Upper lobe of left lung (tissue), 4 donors: ENCODE results near the gene BLACAT1.

Source experiments
- POLR2A ChIP-seq, 4 donors: fragments of 450-650 bp; IDR thresholded peaks; one replicate each; pipeline ENCODE4 v1.5.1; 2016 to 2017; ENCODE audit warnings: antibody characterized with exemption in 4 of 4, mild to moderate bottlenecking in 2 of 4
- POLR2AphosphoS5 ChIP-seq, 2 donors: sonication (generic); formaldehyde crosslinking; IDR thresholded peaks; one replicate each; pipeline ENCODE4 v1.5.1; 2017; ENCODE audit warnings: antibody characterized with exemption in 2 of 2
- TF ChIP-seq, protein P1 (sequence below), 6 experiments: fragments of 450-650 bp in 4 of 6; fragments of 200-600 bp in 2 of 6; sonication (generic) in 2 of 6; IDR thresholded peaks; one replicate each; pipeline ENCODE4 v1.5.1; 2016 to 2019; ENCODE audit warnings: antibody characterized with exemption in 6 of 6

DNA sequence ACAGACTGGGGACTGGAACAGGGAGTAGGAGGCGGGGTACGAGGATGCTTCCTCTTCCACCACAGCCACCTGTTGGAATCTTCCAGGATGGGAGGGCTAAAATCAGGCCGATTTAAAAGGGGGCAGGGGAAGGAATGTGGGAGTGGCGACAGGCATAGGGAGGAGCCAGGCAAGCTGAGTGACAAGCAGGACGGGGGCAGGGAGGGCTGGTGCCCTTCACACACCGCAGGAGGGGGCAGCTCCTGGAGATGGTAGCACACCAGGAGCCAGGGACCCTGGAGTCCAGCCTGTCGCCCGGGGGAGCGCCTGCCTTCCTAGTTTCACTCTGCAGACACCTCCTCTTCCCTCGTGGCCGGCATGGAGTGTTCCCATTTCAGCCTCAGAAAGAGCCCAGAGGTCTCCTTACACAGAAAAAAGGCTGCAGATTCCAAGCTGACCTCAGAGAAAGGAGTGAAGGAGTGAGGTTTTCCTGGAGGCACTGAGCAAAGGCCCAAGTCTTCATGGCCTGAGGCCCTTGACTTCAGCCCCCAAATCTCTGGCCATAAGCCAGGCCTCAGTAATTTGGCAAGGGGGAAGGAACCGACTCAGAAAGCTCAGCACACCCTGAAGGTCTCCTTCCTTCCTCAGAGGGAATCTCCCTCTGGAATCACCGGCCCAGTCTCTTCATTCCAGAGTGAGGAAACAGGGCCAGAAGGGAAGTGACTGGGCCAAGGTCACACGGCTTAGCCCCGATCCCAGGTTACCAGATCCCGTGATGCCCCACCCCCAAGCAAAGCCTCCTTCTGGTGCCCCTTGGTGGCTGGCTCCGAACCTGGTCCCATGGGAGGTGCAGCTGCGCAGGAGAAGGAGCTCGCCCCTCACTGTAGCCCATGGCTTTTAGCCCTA lies 8.1 kb downstream of the BLACAT1 start:
- TF ChIP-seq, protein P1, sequence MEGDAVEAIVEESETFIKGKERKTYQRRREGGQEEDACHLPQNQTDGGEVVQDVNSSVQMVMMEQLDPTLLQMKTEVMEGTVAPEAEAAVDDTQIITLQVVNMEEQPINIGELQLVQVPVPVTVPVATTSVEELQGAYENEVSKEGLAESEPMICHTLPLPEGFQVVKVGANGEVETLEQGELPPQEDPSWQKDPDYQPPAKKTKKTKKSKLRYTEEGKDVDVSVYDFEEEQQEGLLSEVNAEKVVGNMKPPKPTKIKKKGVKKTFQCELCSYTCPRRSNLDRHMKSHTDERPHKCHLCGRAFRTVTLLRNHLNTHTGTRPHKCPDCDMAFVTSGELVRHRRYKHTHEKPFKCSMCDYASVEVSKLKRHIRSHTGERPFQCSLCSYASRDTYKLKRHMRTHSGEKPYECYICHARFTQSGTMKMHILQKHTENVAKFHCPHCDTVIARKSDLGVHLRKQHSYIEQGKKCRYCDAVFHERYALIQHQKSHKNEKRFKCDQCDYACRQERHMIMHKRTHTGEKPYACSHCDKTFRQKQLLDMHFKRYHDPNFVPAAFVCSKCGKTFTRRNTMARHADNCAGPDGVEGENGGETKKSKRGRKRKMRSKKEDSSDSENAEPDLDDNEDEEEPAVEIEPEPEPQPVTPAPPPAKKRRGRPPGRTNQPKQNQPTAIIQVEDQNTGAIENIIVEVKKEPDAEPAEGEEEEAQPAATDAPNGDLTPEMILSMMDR (IDR thresholded peaks at IDR 0.05), result no peak
- TF ChIP-seq POLR2A (IDR thresholded peaks at IDR 0.05) (no peak), POLR2AphosphoS5 (IDR thresholded peaks at IDR 0.05) (no peak)
